Endodermal cell (in vitro differentiated cells): Measurements from ENCODE around the gene OSGIN1. TPM values are rescaled to one million over a fixed set of nuclear protein-coding genes. Genes with fewer than 3 reads are reported as not detected.
A peak's percentile ranks its signal among the peaks of the same experiment; 100 is the strongest.

Experiments
- DNase-seq: peaks from one replicate; pipeline ENCODE4 v3.0.0-alpha.2; 2017
- H3K27ac ChIP-seq: 2 replicates; pipeline ENCODE4 v1.5.1; 2013; ENCODE audit warnings: mild to moderate bottlenecking, low read depth, low read length, moderate library complexity
- H3K27me3 ChIP-seq: 2 replicates; pipeline ENCODE4 v1.6.1; 2013; ENCODE audit warnings: mild to moderate bottlenecking, low read length, moderate library complexity; ENCODE audit not compliant: insufficient read depth, control insufficient read depth, poor library complexity, severe bottlenecking
- H3K36me3 ChIP-seq: 2 replicates; pipeline ENCODE4 v1.7.0; 2013; ENCODE audit warnings: mild to moderate bottlenecking, low read length, moderate library complexity; ENCODE audit not compliant: control insufficient read depth, insufficient read depth
- H3K4me1 ChIP-seq: one replicate; pipeline ENCODE4 v1.7.0; 2013; ENCODE audit warnings: low read length; ENCODE audit not compliant: control insufficient read depth, insufficient read depth
- H3K4me3 ChIP-seq: 2 replicates; pipeline ENCODE4 v1.5.1; 2013; ENCODE audit warnings: mild to moderate bottlenecking, low read length, moderate library complexity
- H3K9ac ChIP-seq: 2 replicates; pipeline ENCODE4 v1.6.1; 2013; ENCODE audit warnings: mild to moderate bottlenecking, low read length, moderate library complexity; ENCODE audit not compliant: poor library complexity, severe bottlenecking; ENCODE audit errors: extremely low read depth
- H3K9me3 ChIP-seq: 2 replicates; pipeline ENCODE4 v1.6.1; 2013; ENCODE audit warnings: mild to moderate bottlenecking, low read length, moderate library complexity; ENCODE audit not compliant: control insufficient read depth
- H3K27ac Mint-ChIP-seq: 2 replicates; pipeline ENCODE4 v1.8.0; 2020; ENCODE audit warnings: mixed read lengths
- H3K27me3 Mint-ChIP-seq: 2 replicates; pipeline ENCODE4 v1.8.0; 2021; ENCODE audit warnings: mild to moderate bottlenecking, mixed read lengths; ENCODE audit not compliant: insufficient read depth
- H3K36me3 Mint-ChIP-seq: 2 replicates; pipeline ENCODE4 v1.8.0; 2020; ENCODE audit warnings: low read depth, mixed read lengths
- H3K4me1 Mint-ChIP-seq: 2 replicates; pipeline ENCODE4 v1.8.0; 2020; ENCODE audit warnings: mixed read lengths
- H3K4me3 Mint-ChIP-seq: 2 replicates; pipeline ENCODE4 v1.8.0; 2020; ENCODE audit warnings: mild to moderate bottlenecking, moderate library complexity, mixed read lengths
- H3K9me3 Mint-ChIP-seq: 2 replicates; pipeline ENCODE4 v1.8.0; 2020; ENCODE audit warnings: mild to moderate bottlenecking, mixed read lengths
- WGBS, 2 experiments: methylation state at CpG; one replicate each; pipeline versions ENCODE4 v1.1.5 to v1.1.7; 2013; ENCODE audit warnings: missing lambda C conversion rate in 2 of 2, mixed read lengths in 1 of 2; ENCODE audit not compliant: insufficient coverage in 1 of 2, insufficient read length in 1 of 2; 5-methylcytosine and 5-hydroxymethylcytosine counted together
- total RNA-seq, 2 donors: library from RNA; stranded (reverse); fragmentation: NEBNext Ultra II Directional in 1 of 2; extraction: Animal tissue kit (Norgen Biotek cat#: 25700) in 1 of 2; gene quantifications; 2 replicates in 1 of 2; 3 replicates in 1 of 2; pipeline ENCODE4 v1.2.1, GENCODE V29; 2021
- TF ChIP-seq, protein P1 (sequence below): fragments of 200-600 bp; sonication (generic); conservative IDR thresholded peaks from 2 replicates; pipeline ENCODE4 v1.5.0; 2021; ENCODE audit warnings: antibody characterized with exemption, mild to moderate bottlenecking

Gene OSGIN1
- total RNA-seq, 2 donors from 2014 or later: 1.6 to 2.7 TPM

DNA sequence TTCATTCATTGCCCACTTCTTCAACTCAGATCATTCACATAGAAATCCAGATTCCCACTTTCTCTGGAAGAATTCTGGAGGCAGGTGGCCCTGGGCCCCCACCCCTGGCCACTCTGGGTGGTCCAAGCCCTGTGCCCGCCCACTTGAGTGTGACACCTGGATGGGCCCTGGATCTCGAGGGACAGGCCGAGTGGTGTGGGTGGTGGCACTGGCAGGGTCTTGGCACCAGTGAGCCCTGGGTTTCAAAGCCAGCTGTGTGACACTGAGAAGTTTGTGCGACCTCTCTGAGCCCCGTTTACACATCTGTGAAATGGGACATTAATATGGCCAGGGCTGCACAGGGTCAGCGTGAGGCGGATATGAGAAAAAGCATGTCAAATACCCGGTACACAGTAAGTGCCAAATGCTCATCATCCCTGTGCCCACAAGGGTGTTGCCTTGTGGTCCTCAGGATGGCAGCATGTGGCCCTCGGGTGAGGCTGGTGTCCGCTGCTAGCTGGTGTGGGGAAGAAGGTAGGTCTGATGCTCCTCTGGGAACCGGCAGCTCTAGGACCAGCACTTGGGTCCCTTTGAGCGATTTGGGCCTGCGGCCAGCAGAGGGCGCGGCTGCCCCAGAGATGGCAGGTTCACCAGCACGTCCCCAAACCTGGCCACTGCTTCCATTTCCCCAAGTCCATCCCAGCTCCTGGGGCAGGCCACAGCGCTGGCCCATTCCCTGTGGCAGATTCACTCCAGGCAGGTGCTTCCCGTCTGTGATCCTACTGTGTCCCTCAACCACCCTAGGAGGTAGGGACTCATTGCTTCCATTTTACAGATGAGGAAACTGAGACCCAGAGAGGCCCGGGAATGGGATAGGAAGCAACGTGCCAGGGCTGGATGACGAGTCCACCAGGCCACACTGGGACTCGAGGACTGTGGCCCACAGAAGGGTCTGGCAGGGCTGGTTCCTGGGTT, 3.6 kb downstream of the OSGIN1 start:
- Mint-ChIP-seq H3K4me1 (peaks cover 13% of the 10 kb centered on the region), H3K4me3 (no peak overlapping the region), H3K27ac (no peak overlapping the region), H3K9me3 (no peaks in the 10 kb centered on the region), H3K36me3 (no peaks in the 10 kb centered on the region), H3K27me3 (peaks cover 4% of the 10 kb centered on the region)
- Histone ChIP-seq H3K9ac (no peak overlapping the region), H3K9me3 (no peaks in the 10 kb centered on the region), H3K4me1 (peaks cover 8% of the 10 kb centered on the region), H3K4me3 (no peak overlapping the region), H3K27ac (no peak overlapping the region), H3K36me3 (no peaks in the 10 kb centered on the region), H3K27me3 (no peaks in the 10 kb centered on the region)
- TF ChIP-seq, protein P1, sequence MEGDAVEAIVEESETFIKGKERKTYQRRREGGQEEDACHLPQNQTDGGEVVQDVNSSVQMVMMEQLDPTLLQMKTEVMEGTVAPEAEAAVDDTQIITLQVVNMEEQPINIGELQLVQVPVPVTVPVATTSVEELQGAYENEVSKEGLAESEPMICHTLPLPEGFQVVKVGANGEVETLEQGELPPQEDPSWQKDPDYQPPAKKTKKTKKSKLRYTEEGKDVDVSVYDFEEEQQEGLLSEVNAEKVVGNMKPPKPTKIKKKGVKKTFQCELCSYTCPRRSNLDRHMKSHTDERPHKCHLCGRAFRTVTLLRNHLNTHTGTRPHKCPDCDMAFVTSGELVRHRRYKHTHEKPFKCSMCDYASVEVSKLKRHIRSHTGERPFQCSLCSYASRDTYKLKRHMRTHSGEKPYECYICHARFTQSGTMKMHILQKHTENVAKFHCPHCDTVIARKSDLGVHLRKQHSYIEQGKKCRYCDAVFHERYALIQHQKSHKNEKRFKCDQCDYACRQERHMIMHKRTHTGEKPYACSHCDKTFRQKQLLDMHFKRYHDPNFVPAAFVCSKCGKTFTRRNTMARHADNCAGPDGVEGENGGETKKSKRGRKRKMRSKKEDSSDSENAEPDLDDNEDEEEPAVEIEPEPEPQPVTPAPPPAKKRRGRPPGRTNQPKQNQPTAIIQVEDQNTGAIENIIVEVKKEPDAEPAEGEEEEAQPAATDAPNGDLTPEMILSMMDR: peak; percentile 97
- WGBS, 2 experiments: 55 to 68% methylated on average over 16 to 22 of the region's 22 CpGs
- peak; percentile 97 for DNase-seq

DNA sequence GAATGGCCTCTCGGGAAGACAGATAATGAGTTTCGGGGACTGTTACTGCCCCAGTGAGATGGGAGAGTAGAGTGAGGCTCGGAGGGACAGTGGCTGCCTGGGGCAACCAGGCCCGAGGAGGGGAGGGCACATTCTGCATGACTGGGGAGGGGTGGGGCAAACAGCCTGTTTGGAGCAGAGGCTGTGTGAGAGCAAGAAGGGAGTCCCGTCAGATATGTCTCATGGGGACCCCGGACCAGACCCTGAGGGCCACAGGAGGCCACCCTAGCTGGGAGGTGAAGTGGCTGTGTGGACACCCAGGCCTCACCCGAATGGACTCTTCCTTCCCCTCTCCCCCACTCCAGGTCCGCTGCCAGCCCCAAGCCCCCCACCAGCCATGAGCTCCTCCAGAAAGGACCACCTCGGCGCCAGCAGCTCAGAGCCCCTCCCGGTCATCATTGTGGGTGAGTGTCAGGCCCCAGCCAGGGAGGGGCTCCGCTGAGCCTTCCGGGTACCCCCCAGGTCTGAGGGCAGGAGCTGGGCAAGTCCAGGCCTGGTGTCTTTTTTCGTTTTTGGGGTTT, 4.3 kb downstream of the OSGIN1 start:
- WGBS, 2 experiments: 80 to 93% methylated on average over 2 to 13 of the region's 14 CpGs
- H3K4me1 Mint-ChIP-seq: peaks cover 13% of the 10 kb centered on the region
- Histone ChIP-seq H3K4me1 (peaks cover 8% of the 10 kb centered on the region), H3K9ac (no peak overlapping the region), H3K27me3 (no peaks in the 10 kb centered on the region), H3K36me3 (no peaks in the 10 kb centered on the region), H3K9me3 (no peaks in the 10 kb centered on the region), H3K27ac (no peak overlapping the region), H3K4me3 (no peak overlapping the region)
- H3K36me3 Mint-ChIP-seq: no peaks in the 10 kb centered on the region
- H3K27me3 Mint-ChIP-seq: peaks cover 4% of the 10 kb centered on the region
- no peak overlapping the region for H3K4me3 Mint-ChIP-seq
- H3K9me3 Mint-ChIP-seq: no peaks in the 10 kb centered on the region
- H3K27ac Mint-ChIP-seq: no peak overlapping the region
- TF ChIP-seq, protein P1: no peak
- DNase-seq: no peak

DNA sequence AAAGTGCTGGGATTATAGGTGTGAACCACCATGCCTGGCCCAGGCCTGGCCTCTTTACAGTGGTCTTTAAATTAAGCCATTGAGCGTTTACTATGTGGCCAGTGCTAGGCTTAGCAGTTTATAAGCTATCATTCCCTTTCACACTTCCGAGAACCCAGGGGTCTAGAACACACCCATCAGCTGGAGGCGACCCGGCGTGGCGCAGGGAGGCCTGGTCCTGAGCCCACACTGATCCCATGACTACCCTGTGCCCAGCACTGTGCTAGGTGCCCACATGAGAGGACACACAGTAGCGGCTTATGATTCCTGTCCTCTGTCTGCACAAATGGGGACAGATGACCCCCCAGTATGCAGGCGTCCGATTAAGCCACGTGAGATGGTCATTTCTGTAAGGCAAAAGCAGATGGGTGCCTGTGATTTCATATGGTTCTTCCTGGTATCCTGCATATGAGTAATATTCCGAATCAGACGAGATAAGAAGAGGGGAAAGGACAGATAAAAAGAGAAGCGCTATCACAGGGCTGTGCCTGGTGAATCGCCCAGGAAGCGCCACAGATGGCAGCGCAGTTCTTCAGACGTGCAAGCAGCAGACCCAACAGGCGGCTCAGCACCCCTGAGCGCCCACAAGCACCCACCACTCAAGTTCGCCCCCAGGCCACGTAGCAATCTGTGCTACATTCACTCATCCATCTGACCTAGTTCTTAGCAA, 5.3 kb downstream of the OSGIN1 start:
- Histone ChIP-seq H3K9me3 (no peaks in the 10 kb centered on the region), H3K9ac (no peak overlapping the region), H3K4me1 (peaks cover 8% of the 10 kb centered on the region), H3K27me3 (no peaks in the 10 kb centered on the region), H3K36me3 (no peaks in the 10 kb centered on the region), H3K4me3 (no peak overlapping the region), H3K27ac (no peak overlapping the region)
- TF ChIP-seq, protein P1: no peak
- Mint-ChIP-seq H3K9me3 (no peaks in the 10 kb centered on the region), H3K27ac (no peak overlapping the region), H3K4me3 (no peak overlapping the region), H3K36me3 (no peaks in the 10 kb centered on the region), H3K27me3 (peaks cover 4% of the 10 kb centered on the region), H3K4me1 (peaks cover 13% of the 10 kb centered on the region)
- no peak for DNase-seq
- WGBS, 2 experiments: 89 to 92% methylated on average over 15 to 21 of the region's 21 CpGs
